Measurements from ENCODE around the gene GAP43.

GAP43 gene

DNA sequence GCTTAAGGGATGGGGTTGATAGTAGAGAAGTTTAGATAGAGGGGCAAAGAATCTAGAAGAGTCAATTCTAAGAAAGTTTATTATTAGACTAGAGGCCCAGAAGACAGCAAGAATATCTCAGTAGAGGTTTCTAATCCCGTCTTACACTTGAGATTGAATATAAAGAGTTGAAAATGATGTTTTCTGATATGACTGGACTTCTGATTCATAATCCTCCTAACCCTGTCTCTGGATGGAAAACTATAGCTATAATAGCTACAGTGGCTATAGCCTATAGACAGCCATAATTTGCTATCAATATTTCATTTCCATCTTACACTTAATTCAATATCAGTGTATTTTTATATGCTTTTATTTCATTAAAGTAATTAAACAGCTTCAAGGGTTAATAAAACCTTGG is 60.0 kb downstream of the GAP43 start:
- no peak overlapping the region for H3K9ac ChIP-seq (ENCODE audit: low read depth, low read length, poor library complexity, severe bottlenecking)
- H3K9me3 ChIP-seq (ENCODE audit: insufficient read depth, low read depth, low read length): no peaks in the 10 kb centered on the region
- H3F3A ChIP-seq (ENCODE audit: low read depth): no peaks in the 10 kb centered on the region
- H3K36me3 ChIP-seq (ENCODE audit: insufficient read depth, low read length): no peaks in the 10 kb centered on the region
- H3K4me2 ChIP-seq (ENCODE audit: low read depth, low read length, poor library complexity, severe bottlenecking): no peak overlapping the region
- no peak overlapping the region for H3K4me3 ChIP-seq (ENCODE audit: low read length, poor library complexity, severe bottlenecking)
- no peaks in the 10 kb centered on the region for H3K4me1 ChIP-seq (ENCODE audit: insufficient read depth, low read length, poor library complexity, severe bottlenecking)
- H4K20me1 ChIP-seq (ENCODE audit: insufficient read depth, low read length, poor library complexity, severe bottlenecking): no peaks in the 10 kb centered on the region
- H2AFZ ChIP-seq (ENCODE audit: low read length): no peak overlapping the region
- H3K79me2 ChIP-seq (ENCODE audit: insufficient read depth, low read length): no peaks in the 10 kb centered on the region
- TF ChIP-seq, protein P1, sequence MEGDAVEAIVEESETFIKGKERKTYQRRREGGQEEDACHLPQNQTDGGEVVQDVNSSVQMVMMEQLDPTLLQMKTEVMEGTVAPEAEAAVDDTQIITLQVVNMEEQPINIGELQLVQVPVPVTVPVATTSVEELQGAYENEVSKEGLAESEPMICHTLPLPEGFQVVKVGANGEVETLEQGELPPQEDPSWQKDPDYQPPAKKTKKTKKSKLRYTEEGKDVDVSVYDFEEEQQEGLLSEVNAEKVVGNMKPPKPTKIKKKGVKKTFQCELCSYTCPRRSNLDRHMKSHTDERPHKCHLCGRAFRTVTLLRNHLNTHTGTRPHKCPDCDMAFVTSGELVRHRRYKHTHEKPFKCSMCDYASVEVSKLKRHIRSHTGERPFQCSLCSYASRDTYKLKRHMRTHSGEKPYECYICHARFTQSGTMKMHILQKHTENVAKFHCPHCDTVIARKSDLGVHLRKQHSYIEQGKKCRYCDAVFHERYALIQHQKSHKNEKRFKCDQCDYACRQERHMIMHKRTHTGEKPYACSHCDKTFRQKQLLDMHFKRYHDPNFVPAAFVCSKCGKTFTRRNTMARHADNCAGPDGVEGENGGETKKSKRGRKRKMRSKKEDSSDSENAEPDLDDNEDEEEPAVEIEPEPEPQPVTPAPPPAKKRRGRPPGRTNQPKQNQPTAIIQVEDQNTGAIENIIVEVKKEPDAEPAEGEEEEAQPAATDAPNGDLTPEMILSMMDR (conservative IDR thresholded peaks at IDR 0.05; ENCODE audit: low read length): no peak
- TF ChIP-seq EZH2phosphoT487 (IDR thresholded peaks at IDR 0.05; ENCODE audit: borderline replicate concordance): no peak
- H3K27me3 ChIP-seq (ENCODE audit: insufficient read depth, low read length, poor library complexity, severe bottlenecking): no peaks in the 10 kb centered on the region
- H3K9me2 ChIP-seq (replicated peaks; ENCODE audit: low read depth, low read length): no peaks in the 10 kb centered on the region

DNA sequence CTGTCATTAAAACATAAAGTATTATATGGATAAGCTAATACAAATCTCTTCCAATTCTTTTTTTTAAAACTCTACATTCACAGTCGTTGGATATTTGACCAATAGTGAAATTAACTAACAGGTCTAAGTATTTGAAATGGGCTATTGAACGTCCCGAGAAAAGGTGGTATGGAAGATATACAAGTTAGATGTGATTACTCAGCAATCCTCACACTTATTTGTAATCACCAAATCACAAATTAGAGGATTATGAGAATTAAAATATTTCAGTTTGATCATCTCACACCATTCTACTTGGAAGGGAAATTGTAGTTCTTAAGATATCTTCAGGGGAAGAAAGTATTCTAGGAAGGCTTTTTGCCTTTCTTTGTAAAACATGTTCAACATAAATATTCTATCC is 60.5 kb downstream of the GAP43 start:
- no peaks in the 10 kb centered on the region for H3K27me3 ChIP-seq (ENCODE audit: insufficient read depth, low read length, poor library complexity, severe bottlenecking)
- H3K36me3 ChIP-seq (ENCODE audit: insufficient read depth, low read length): no peaks in the 10 kb centered on the region
- no peaks in the 10 kb centered on the region for H3K79me2 ChIP-seq (ENCODE audit: insufficient read depth, low read length)
- TF ChIP-seq EZH2phosphoT487 (IDR thresholded peaks at IDR 0.05; ENCODE audit: borderline replicate concordance): no peak
- TF ChIP-seq, protein P1 (conservative IDR thresholded peaks at IDR 0.05; ENCODE audit: low read length): no peak
- no peaks in the 10 kb centered on the region for H3K9me2 ChIP-seq (replicated peaks; ENCODE audit: low read depth, low read length)
- no peak overlapping the region for H3K4me2 ChIP-seq (ENCODE audit: low read depth, low read length, poor library complexity, severe bottlenecking)
- no peaks in the 10 kb centered on the region for H3K9me3 ChIP-seq (ENCODE audit: insufficient read depth, low read depth, low read length)
- no peaks in the 10 kb centered on the region for H3F3A ChIP-seq (ENCODE audit: low read depth)
- H3K4me1 ChIP-seq (ENCODE audit: insufficient read depth, low read length, poor library complexity, severe bottlenecking): no peaks in the 10 kb centered on the region
- H3K4me3 ChIP-seq (ENCODE audit: low read length, poor library complexity, severe bottlenecking): no peak overlapping the region
- no peak overlapping the region for H2AFZ ChIP-seq (ENCODE audit: low read length)
- H4K20me1 ChIP-seq (ENCODE audit: insufficient read depth, low read length, poor library complexity, severe bottlenecking): no peaks in the 10 kb centered on the region
- no peak overlapping the region for H3K9ac ChIP-seq (ENCODE audit: low read depth, low read length, poor library complexity, severe bottlenecking)

DNA sequence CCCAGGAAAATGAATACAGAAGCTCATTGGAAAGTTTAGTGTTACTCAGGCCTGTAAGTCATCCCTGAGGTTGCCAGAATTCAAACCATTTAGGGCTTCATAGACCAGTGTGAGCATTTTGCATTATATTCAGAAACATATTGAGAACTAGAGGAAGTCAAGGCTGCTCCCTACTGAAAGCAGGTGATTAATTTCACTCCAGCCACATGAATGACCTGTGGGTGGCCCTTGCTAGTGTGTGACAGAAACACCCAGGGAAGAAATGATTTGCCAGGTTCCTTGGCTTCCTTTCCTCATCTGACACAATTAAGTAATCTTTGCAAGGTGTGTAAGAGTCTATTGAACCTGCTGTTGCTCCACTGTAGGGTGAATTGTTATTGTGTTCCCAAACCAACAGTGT is 61.8 kb downstream of the GAP43 start:
- H3K9me2 ChIP-seq (replicated peaks; ENCODE audit: low read depth, low read length): no peaks in the 10 kb centered on the region
- H4K20me1 ChIP-seq (ENCODE audit: insufficient read depth, low read length, poor library complexity, severe bottlenecking): no peaks in the 10 kb centered on the region
- H2AFZ ChIP-seq (ENCODE audit: low read length): no peak overlapping the region
- H3K4me1 ChIP-seq (ENCODE audit: insufficient read depth, low read length, poor library complexity, severe bottlenecking): no peaks in the 10 kb centered on the region
- H3F3A ChIP-seq (ENCODE audit: low read depth): no peaks in the 10 kb centered on the region
- no peaks in the 10 kb centered on the region for H3K79me2 ChIP-seq (ENCODE audit: insufficient read depth, low read length)
- H3K36me3 ChIP-seq (ENCODE audit: insufficient read depth, low read length): no peaks in the 10 kb centered on the region
- H3K9me3 ChIP-seq (ENCODE audit: insufficient read depth, low read depth, low read length): no peaks in the 10 kb centered on the region
- no peak overlapping the region for H3K4me2 ChIP-seq (ENCODE audit: low read depth, low read length, poor library complexity, severe bottlenecking)
- TF ChIP-seq, protein P1 (conservative IDR thresholded peaks at IDR 0.05; ENCODE audit: low read length): no peak
- H3K4me3 ChIP-seq (ENCODE audit: low read length, poor library complexity, severe bottlenecking): no peak overlapping the region
- no peak overlapping the region for H3K9ac ChIP-seq (ENCODE audit: low read depth, low read length, poor library complexity, severe bottlenecking)
- H3K27me3 ChIP-seq (ENCODE audit: insufficient read depth, low read length, poor library complexity, severe bottlenecking): no peaks in the 10 kb centered on the region

All from Loucy (cell line).